H9 (cell line): ENCODE measurements around the gene MAZ. TPM values are rescaled to one million over a fixed set of nuclear protein-coding genes. Genes with fewer than 3 reads are reported as not detected.

Experiments used
- DNase-seq: peaks from one replicate; pipeline ENCODE4 v3.0.0-alpha.2; 2017
- H2AFZ ChIP-seq: one replicate; pipeline ENCODE4 v1.6.1; 2013; ENCODE audit warnings: mild to moderate bottlenecking, low read length, control low read depth, moderate library complexity
- H2AK5ac ChIP-seq: 2 replicates; pipeline ENCODE4 v1.6.1; 2013; ENCODE audit warnings: low read length, control low read depth, mixed read lengths; ENCODE audit not compliant: insufficient read length
- H2BK120ac ChIP-seq: one replicate; pipeline ENCODE4 v1.6.1; 2013; ENCODE audit warnings: low read depth, mild to moderate bottlenecking, low read length, control low read depth, inconsistent platforms; ENCODE audit not compliant: poor library complexity, severe bottlenecking
- H2BK12ac ChIP-seq: 2 replicates; pipeline ENCODE4 v1.6.1; 2013; ENCODE audit warnings: low read length, control low read depth, mixed read lengths, low read depth; ENCODE audit not compliant: insufficient read length
- H2BK15ac ChIP-seq: 2 replicates; pipeline ENCODE4 v1.6.1; 2013; ENCODE audit warnings: low read depth, low read length, control low read depth
- H2BK20ac ChIP-seq: one replicate; pipeline ENCODE4 v1.6.1; 2013; ENCODE audit warnings: low read depth, mild to moderate bottlenecking, low read length, control low read depth, inconsistent platforms; ENCODE audit not compliant: poor library complexity, severe bottlenecking
- H2BK5ac ChIP-seq: 2 replicates; pipeline ENCODE4 v1.6.1; 2013; ENCODE audit warnings: low read length, control low read depth, mixed read lengths; ENCODE audit not compliant: insufficient read length
- H3K14ac ChIP-seq: 2 replicates; pipeline ENCODE4 v1.6.1; 2013; ENCODE audit warnings: low read length, control low read depth; ENCODE audit not compliant: insufficient read depth
- H3K18ac ChIP-seq: 2 replicates; pipeline ENCODE4 v1.6.1; 2013; ENCODE audit warnings: low read depth, mild to moderate bottlenecking, mixed read lengths, low read length, control low read depth; ENCODE audit not compliant: insufficient read length
- H3K23ac ChIP-seq: 2 replicates; pipeline ENCODE4 v1.6.1; 2013; ENCODE audit warnings: low read length, control low read depth, mixed read lengths, low read depth; ENCODE audit not compliant: insufficient read length
- H3K23me2 ChIP-seq: 2 replicates; pipeline ENCODE4 v1.6.1; 2013; ENCODE audit warnings: low read depth, mild to moderate bottlenecking, mixed read lengths, low read length, control low read depth; ENCODE audit not compliant: insufficient read length, poor library complexity, severe bottlenecking
- H3K27ac ChIP-seq: 2 replicates; pipeline ENCODE4 v1.5.1; 2013; ENCODE audit warnings: low read length, control low read depth, mixed read lengths, low read depth; ENCODE audit not compliant: insufficient read length
- H3K27me3 ChIP-seq: 2 replicates; pipeline ENCODE4 v1.6.1; 2013; ENCODE audit warnings: low read length, control low read depth, inconsistent platforms; ENCODE audit not compliant: insufficient read depth
- H3K4ac ChIP-seq: 2 replicates; pipeline ENCODE4 v1.6.1; 2013; ENCODE audit warnings: low read depth, mild to moderate bottlenecking, control low read depth, inconsistent platforms, low read length, moderate library complexity
- H3K4me1 ChIP-seq: 2 replicates; pipeline ENCODE4 v1.6.1; 2013; ENCODE audit warnings: low read length, control low read depth, inconsistent platforms; ENCODE audit not compliant: insufficient read depth
- H3K4me2 ChIP-seq: 2 replicates; pipeline ENCODE4 v1.6.1; 2013; ENCODE audit warnings: low read length, control low read depth, mixed read lengths; ENCODE audit not compliant: insufficient read length, insufficient read depth
- H3K56ac ChIP-seq: 2 replicates; pipeline ENCODE4 v1.6.1; 2013; ENCODE audit warnings: low read depth, mild to moderate bottlenecking, mixed read lengths, low read length, control low read depth; ENCODE audit not compliant: insufficient read length
- H3K79me1 ChIP-seq: 2 replicates; pipeline ENCODE4 v1.6.1; 2013; ENCODE audit warnings: low read depth, mild to moderate bottlenecking, moderate library complexity, low read length, control low read depth, inconsistent platforms; ENCODE audit not compliant: insufficient read depth, poor library complexity, severe bottlenecking
- H3K79me2 ChIP-seq: 2 replicates; pipeline ENCODE4 v1.6.1; 2013; ENCODE audit warnings: low read length, control low read depth, inconsistent platforms; ENCODE audit not compliant: insufficient read depth
- H3K9ac ChIP-seq: 2 replicates; pipeline ENCODE4 v1.6.1; 2013; ENCODE audit warnings: low read length, control low read depth, mixed read lengths; ENCODE audit not compliant: insufficient read length; ENCODE audit errors: extremely low read depth
- H3K9me3 ChIP-seq: one replicate; pipeline ENCODE4 v1.6.1; 2013; ENCODE audit warnings: low read depth, low read length, inconsistent platforms; ENCODE audit not compliant: control insufficient read depth
- H3T11ph ChIP-seq: one replicate; pipeline ENCODE4 v1.6.1; 2013; ENCODE audit warnings: mild to moderate bottlenecking, low read length, control low read depth, inconsistent platforms
- H4K20me1 ChIP-seq: one replicate; pipeline ENCODE4 v1.6.1; 2013; ENCODE audit not compliant: control insufficient read depth, insufficient read length, insufficient read depth
- H4K5ac ChIP-seq: 2 replicates; pipeline ENCODE4 v1.6.1; 2013; ENCODE audit warnings: low read depth, mild to moderate bottlenecking, mixed read lengths, low read length, control low read depth; ENCODE audit not compliant: insufficient read length
- H4K8ac ChIP-seq: replicated peaks from 2 replicates; pipeline ENCODE4 v1.6.1; 2013; ENCODE audit warnings: low read length, control low read depth, mixed read lengths, low read depth; ENCODE audit not compliant: insufficient read length
- H4K91ac ChIP-seq: 2 replicates; pipeline ENCODE4 v1.6.1; 2013; ENCODE audit warnings: low read depth, mild to moderate bottlenecking, moderate library complexity, mixed read lengths, low read length, control low read depth; ENCODE audit not compliant: insufficient read length
- H3K27ac Mint-ChIP-seq, 3 experiments: 2 replicates in 2 of 3; 3 replicates in 1 of 3; pipeline ENCODE4 v1.8.0; 2020 to 2021; ENCODE audit warnings: mixed read lengths in 3 of 3, mild to moderate bottlenecking in 1 of 3, moderate library complexity in 1 of 3
- H3K27me3 Mint-ChIP-seq: 2 replicates; pipeline ENCODE4 v1.8.0; 2021; ENCODE audit warnings: low read depth, mild to moderate bottlenecking, moderate library complexity, mixed read lengths
- H3K36me3 Mint-ChIP-seq, 3 experiments: 2 replicates in 2 of 3; 3 replicates in 1 of 3; pipeline ENCODE4 v1.8.0; 2020 to 2021; ENCODE audit warnings: low read depth in 3 of 3, mixed read lengths in 3 of 3; ENCODE audit not compliant: insufficient read depth in 1 of 3
- H3K4me1 Mint-ChIP-seq, 2 experiments: 2 replicates each; pipeline ENCODE4 v1.8.0; 2020; ENCODE audit warnings: mixed read lengths in 2 of 2
- H3K4me3 Mint-ChIP-seq, 2 experiments: 2 replicates in 1 of 2; 3 replicates in 1 of 2; pipeline ENCODE4 v1.8.0; 2020 to 2021; ENCODE audit warnings: mild to moderate bottlenecking in 2 of 2, mixed read lengths in 2 of 2, moderate library complexity in 1 of 2
- H3K9me3 Mint-ChIP-seq, 2 experiments: 2 replicates in 1 of 2; 3 replicates in 1 of 2; pipeline ENCODE4 v1.8.0; 2020; ENCODE audit warnings: mild to moderate bottlenecking in 2 of 2, mixed read lengths in 2 of 2, moderate library complexity in 1 of 2
- CTCF ChIP-seq: fragments of 200-600 bp; sonication (generic); conservative IDR thresholded peaks from 3 replicates; pipeline ENCODE4 v1.8.0; 2021; ENCODE audit warnings: antibody characterized with exemption, mild to moderate bottlenecking
- WGBS: extraction: QIAGEN DNeasy Blood & Tissue Kit; methylation state at CpG from one replicate; pipeline ENCODE4 v1.1.7; 2013; ENCODE audit warnings: missing lambda C conversion rate, low lambda C conversion rate, mixed read lengths; ENCODE audit not compliant: insufficient read length; ENCODE audit errors: extremely low coverage; 5-methylcytosine and 5-hydroxymethylcytosine counted together
- total RNA-seq: library from RNA; stranded (reverse); gene quantifications from 2 replicates; pipeline ENCODE4 v1.2.1, GENCODE V29; 2021

Gene MAZ
- total RNA-seq, 1 experiment from 2014 or later = 412 TPM

DNA sequence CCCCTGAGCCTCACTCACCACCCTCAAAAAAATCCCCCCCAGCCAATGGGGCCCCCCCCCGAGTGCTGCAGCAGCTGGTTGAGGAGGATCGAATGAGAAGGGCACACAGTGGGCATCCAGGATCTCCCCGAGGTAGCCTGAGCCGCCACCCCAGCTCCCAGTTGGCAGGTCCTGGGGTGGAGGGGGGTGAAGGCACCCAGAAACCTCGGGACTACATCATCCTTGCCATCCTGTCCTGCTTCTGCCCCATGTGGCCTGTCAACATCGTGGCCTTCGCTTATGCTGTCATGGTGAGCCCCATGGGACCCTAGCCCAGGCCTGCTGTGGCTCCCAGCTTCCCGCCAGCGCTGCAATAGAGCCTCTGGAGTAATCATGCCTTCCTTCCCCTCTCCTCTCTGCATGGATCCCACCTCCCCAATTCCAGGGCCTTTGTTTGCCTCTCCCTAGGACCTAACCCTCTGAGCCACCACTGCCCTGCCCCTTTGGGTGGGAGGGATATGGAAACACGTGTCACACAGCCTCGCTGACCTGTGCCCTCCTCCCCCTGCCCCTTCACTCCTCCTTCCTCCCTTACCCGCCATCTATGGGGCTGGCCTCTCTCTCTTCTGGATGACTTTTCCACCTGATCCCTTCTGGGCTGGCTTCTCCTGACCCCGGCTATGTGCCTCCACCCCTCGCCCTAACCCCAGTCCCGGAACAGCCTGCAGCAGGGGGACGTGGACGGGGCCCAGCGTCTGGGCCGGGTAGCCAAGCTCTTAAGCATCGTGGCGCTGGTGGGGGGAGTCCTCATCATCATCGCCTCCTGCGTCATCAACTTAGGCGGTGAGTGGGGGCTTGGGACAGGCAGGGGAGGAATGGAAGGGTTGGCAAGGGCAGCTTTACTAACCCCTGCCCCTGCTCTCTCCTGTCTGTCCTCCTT lies 7.6 kb downstream of the MAZ start:
- Mint-ChIP-seq H3K4me3 (peak overlapping the region; percentile 93 to 96), H3K4me1 (peaks cover 51 to 68% of the 10 kb centered on the region in 2 experiments), H3K27me3 (no peaks in the 10 kb centered on the region; the same call in none of the 2 replicates), H3K27ac (peak overlapping the region in 2 of 3 experiments; percentile 59 to 72; a peak in 4 of 7 replicates), H3K9me3 (no peaks in the 10 kb centered on the region; a peak in 1 of 5 replicates), H3K36me3 (peaks cover 16 to 30% (median 19%) of the 10 kb centered on the region in 3 experiments)
- H4K20me1 ChIP-seq = no peaks in the 10 kb centered on the region
- no peaks in the 10 kb centered on the region for H3K27me3 ChIP-seq
- peaks cover 35% of the 10 kb centered on the region for H3K23me2 ChIP-seq
- no peaks in the 10 kb centered on the region for H3K79me1 ChIP-seq
- no peak overlapping the region for H2BK5ac ChIP-seq
- H3K4me1 ChIP-seq = peaks cover 6% of the 10 kb centered on the region; the same call in 1 of the 2 replicates
- no peak overlapping the region for H4K91ac ChIP-seq
- no peak overlapping the region for H3K4ac ChIP-seq
- no peak overlapping the region for H2AFZ ChIP-seq
- no peak overlapping the region for H2BK120ac ChIP-seq
- H3K4me2 ChIP-seq = peak overlapping the region; percentile 59
- no peak overlapping the region for H3K56ac ChIP-seq
- H4K8ac ChIP-seq = no peak overlapping the region
- no peak overlapping the region for H3K27ac ChIP-seq
- H3K9me3 ChIP-seq = no peaks in the 10 kb centered on the region
- no peak overlapping the region for H2AK5ac ChIP-seq
- no peak overlapping the region for H2BK12ac ChIP-seq
- WGBS = no CpG with 5 or more reads among the region's 24 CpGs
- no peak overlapping the region for H3T11ph ChIP-seq
- H4K5ac ChIP-seq = no peak overlapping the region
- no peak overlapping the region for H3K18ac ChIP-seq
- H2BK15ac ChIP-seq = no peak overlapping the region
- DNase-seq = no peak
- H3K23ac ChIP-seq = no peak overlapping the region
- H2BK20ac ChIP-seq = no peak overlapping the region
- H3K14ac ChIP-seq = no peak overlapping the region; the same call in 1 of the 2 replicates
- TF ChIP-seq CTCF = no peak
- H3K79me2 ChIP-seq = no peaks in the 10 kb centered on the region; the same call in 1 of the 2 replicates
- peak overlapping the region; percentile 26 for H3K9ac ChIP-seq
